Right lobe of liver (tissue), 6 donors: Measurements from ENCODE around the gene IL17REL. TPM values are rescaled to one million over a fixed set of nuclear protein-coding genes. Genes with fewer than 3 reads are reported as not detected.

Experiments used
- ATAC-seq, 4 donors: fragments of 200-7000 bp; cut with Tn5 transposase; one replicate each; pipeline ENCODE4 v1.9.1; 2020; ENCODE audit warnings: mild to moderate bottlenecking in 4 of 4, moderate library complexity in 4 of 4
- DNase-seq, 3 donors: peaks; one replicate each; pipeline ENCODE4 v3.0.0-alpha.2; 2020
- H3K27ac ChIP-seq, 3 donors: fragments of 200-600 bp; one replicate each; pipeline ENCODE4 v1.8.0; 2022
- H3K27me3 ChIP-seq, 2 donors: fragments of 200-600 bp; one replicate each; pipeline ENCODE4 v1.8.0; 2022
- H3K36me3 ChIP-seq, 4 donors: fragments of 200-600 bp; sonication (generic) in 1 of 4; one replicate each; pipeline versions ENCODE4 v1.5.1 to v1.8.0; 2017 to 2022; ENCODE audit warnings: control low read depth in 1 of 4
- H3K4me1 ChIP-seq, 4 donors: fragments of 200-600 bp; sonication (generic) in 1 of 4; one replicate each; pipeline versions ENCODE4 v1.5.1 to v1.8.0; 2017 to 2022; ENCODE audit warnings: control low read depth in 1 of 4
- H3K4me3 ChIP-seq, 3 donors: fragments of 200-600 bp; one replicate each; pipeline ENCODE4 v1.8.0; 2022
- H3K9me3 ChIP-seq, 4 donors: fragments of 200-600 bp; sonication (generic) in 1 of 4; one replicate each; pipeline versions ENCODE4 v1.5.1 to v1.8.0; 2017 to 2022; ENCODE audit warnings: control low read depth in 1 of 4
- CTCF ChIP-seq, 4 donors: fragments of 200-600 bp in 3 of 4; fragments of 450-650 bp in 1 of 4; IDR thresholded peaks; one replicate each; pipeline versions ENCODE4 v1.5.1 to v1.8.0; 2016 to 2022; ENCODE audit warnings: antibody characterized with exemption in 4 of 4, mild to moderate bottlenecking in 2 of 4
- POLR2A ChIP-seq: fragments of 450-650 bp; IDR thresholded peaks from one replicate; pipeline ENCODE4 v1.6.1; 2017; ENCODE audit warnings: antibody characterized with exemption, mild to moderate bottlenecking
- WGBS: methylation state at CpG from one replicate; pipeline ENCODE4 v1.1.6; 2018; ENCODE audit warnings: low coverage, low lambda C conversion rate; ENCODE audit not compliant: insufficient coverage; ENCODE audit errors: missing lambda C conversion rate; 5-methylcytosine and 5-hydroxymethylcytosine counted together
- intact Hi-C, 2 donors: fragments of 100-400 bp; cut with DNase I; formaldehyde crosslinking; loops; one replicate each; pipeline versions ENCODE4 v1.11.2 to v1.14.1; 2022
- total RNA-seq, 6 experiments: library from RNA; depleted of rRNA in 2 of 6; stranded (reverse); fragments of >200 nt in 2 of 6; fragmentation: NEBNext Ultra II Directional in 3 of 6; extraction: Animal tissue kit (Norgen Biotek cat#: 25700) in 3 of 6; gene quantifications; one replicate each; pipeline versions ENCODE4 v1.1.0 to v1.2.4, GENCODE V29; 2016 to 2023
- donor health status: DM: no; HTN: yes; CAD: no.
- donor health status: DM: no; HTN: no; CAD: no.
- donor health status: DM: no; HTN: no; CAD: no.
- donor health status: DM: no; HTN: yes; CAD: no.
- donor health status: DM: no; HTN: yes; CAD: no.

Gene IL17REL
- total RNA-seq, 6 experiments from 2014 or later, result not detected

- Histone ChIP-seq H3K4me3 (no peak overlapping the region), H3K9me3 (no peaks in the 10 kb centered on the region), H3K4me1 (peaks cover 3 to 43% (median 31%) of the 10 kb centered on the region in 4 donors), H3K27ac (peak overlapping the region in 2 of 3 donors; percentile 21 to 61), H3K27me3 (no peaks in the 10 kb centered on the region), H3K36me3 (no peaks in the 10 kb centered on the region)
- TF ChIP-seq CTCF (IDR thresholded peaks at IDR 0.05) (no peak), POLR2A (no peak)
- ATAC-seq (peak in 1 of 4 donors; percentile 4), DNase-seq (peak; percentile 47 to 89 (median 75))
- 0% methylated on average over 3 of the region's 15 CpGs for WGBS
- intact Hi-C loops, result no loop called here
These were observed 56.2 kb downstream of the IL17REL start for GRCh38 chr22:49956418-49956770.

DNA sequence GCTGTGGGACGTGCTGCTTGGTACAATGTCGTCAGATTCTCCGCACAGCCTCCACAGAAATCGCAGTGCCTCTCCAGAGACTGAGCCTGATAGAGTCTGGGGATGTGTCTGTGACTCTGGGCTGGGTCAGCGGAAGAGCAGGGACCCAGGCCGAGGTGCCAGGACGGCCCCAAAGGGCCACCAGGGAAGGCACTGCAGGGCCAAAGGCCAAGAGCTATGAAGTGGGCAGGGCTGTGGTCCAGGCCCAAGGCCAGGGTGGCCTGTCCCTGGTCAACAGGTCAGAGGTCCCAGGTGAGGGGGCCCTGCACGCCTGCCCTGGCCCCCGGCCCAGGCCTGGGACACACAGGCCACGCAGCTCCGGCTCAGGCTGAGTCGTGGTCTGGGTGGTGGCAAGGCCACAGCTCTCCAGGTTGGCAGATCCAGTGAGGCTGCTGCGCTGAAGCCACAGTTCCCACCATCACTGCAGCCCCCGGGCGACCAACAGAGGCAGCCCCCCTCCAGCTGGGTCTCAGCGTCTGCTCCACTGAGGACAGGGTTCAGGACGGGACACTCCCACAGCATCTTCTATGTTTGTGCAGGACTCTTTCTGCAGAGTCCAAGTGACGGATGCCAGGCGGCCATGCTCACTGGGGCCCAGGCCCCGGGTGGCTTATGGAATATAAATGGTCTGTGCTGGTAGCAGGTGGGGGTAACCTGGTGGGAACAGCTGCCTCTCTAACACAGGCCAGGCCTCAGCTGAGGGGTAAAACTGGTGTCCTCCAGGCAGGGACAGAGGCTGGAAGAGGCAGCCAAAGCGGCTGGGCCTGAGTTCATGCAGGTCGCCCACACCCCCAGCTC lies 56.8 kb downstream of the IL17REL start:
- Histone ChIP-seq H3K36me3 (no peaks in the 10 kb centered on the region), H3K27me3 (no peaks in the 10 kb centered on the region), H3K9me3 (no peaks in the 10 kb centered on the region), H3K27ac (peak overlapping the region in 2 of 3 donors; percentile 61 to 63), H3K4me1 (peaks cover 3 to 43% (median 31%) of the 10 kb centered on the region in 4 donors), H3K4me3 (no peak overlapping the region)
- intact Hi-C loops, result no loop called here
- DNase-seq (peak; percentile 53 to 89 (median 82)), ATAC-seq (peak; percentile 1 to 42 (median 15))
- WGBS, result no CpG with 5 or more reads among the region's 22 CpGs
- TF ChIP-seq CTCF (IDR thresholded peaks at IDR 0.05), result no peak
- TF ChIP-seq POLR2A, result no peak

- H3K9me3 ChIP-seq, result no peaks in the 10 kb centered on the region
- no peaks in the 10 kb centered on the region for H3K36me3 ChIP-seq
- ATAC-seq, result no peak
- H3K27me3 ChIP-seq, result no peaks in the 10 kb centered on the region
- peak overlapping the region; percentile 61 to 67 (median 63) for H3K27ac ChIP-seq
- intact Hi-C loops, result no loop called here
- no peak overlapping the region for H3K4me3 ChIP-seq
- no CpG with 5 or more reads among the region's 15 CpGs for WGBS
- TF ChIP-seq CTCF (IDR thresholded peaks at IDR 0.05), result no peak
- TF ChIP-seq POLR2A, result no peak
- DNase-seq, result peak in 2 of 3 donors; percentile 28 to 59
- H3K4me1 ChIP-seq, result peaks cover 3 to 43% (median 31%) of the 10 kb centered on the region in 4 donors
These were observed 57.5 kb downstream of the IL17REL start for GRCh38 chr22:49954991-49955580.

DNA sequence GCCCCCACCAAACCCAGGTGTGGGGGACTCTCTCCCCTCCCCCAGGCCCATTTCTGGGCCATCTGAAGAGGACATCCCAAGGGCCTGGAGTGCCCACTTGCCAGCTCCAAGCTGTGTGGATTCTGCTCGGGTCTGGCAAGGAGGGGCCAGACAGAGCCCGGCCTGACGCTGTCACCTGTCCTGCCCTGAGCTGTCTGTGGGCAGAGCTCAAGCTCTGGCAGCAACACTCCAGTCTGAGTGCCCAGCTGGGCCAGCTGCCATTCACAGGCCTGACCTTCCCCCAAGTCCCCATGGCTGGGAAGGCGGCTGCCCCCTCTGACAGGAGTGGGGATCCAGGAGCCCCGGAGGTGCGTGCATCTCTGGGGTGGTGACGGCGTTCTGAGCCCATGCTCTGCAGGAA lies 58.2 kb downstream of the IL17REL start:
- Histone ChIP-seq H3K27me3 (no peaks in the 10 kb centered on the region), H3K36me3 (no peaks in the 10 kb centered on the region), H3K4me3 (no peak overlapping the region), H3K27ac (peak overlapping the region; percentile 61 to 67 (median 63)), H3K4me1 (peaks cover 3 to 38% (median 28%) of the 10 kb centered on the region in 4 donors), H3K9me3 (no peaks in the 10 kb centered on the region)
- DNase-seq, result peak; percentile 75 to 91 (median 89)
- intact Hi-C loops, result no loop called here
- ATAC-seq, result peak; percentile 66 to 81 (median 70)
- TF ChIP-seq CTCF (IDR thresholded peaks at IDR 0.05) (no peak), POLR2A (no peak)
- no CpG with 5 or more reads among the region's 8 CpGs for WGBS
